ENCODE data around the gene KDM2B.

GRCh38 chr12:121424624-121424975, 156.2 kb downstream of the KDM2B start:
- TF ChIP-seq POLR2A (IDR thresholded peaks at IDR 0.05; ENCODE audit: low read depth), result no peak
- TF ChIP-seq CTCF (IDR thresholded peaks at IDR 0.05), result no peak
- no peak for TF ChIP-seq POLR2AphosphoS5 (IDR thresholded peaks at IDR 0.05)
- TF ChIP-seq EP300 (IDR thresholded peaks at IDR 0.05), result no peak

All from esophagus muscularis mucosa (tissue), 4 donors.